ENCODE data around the gene ONECUT1.

Gene ONECUT1

DNA sequence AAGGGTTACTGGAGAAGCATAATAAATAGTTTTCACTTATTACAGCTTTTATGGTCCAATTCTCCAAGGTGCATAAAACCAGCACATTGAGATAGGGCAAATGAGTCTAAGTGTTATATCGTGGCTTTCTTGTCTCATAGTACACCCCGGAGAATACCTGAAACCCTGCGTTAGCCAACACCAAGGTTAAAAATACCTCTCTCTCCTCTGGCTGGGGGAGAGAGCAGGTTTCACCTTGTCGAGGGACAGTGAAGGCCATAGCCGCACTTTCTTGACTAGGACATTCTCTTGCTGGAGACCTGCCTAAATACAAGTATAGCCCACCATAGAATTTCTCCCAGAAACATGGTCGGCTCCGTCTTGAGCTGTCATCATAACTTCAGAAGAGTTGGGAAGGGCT is 59.5 kb downstream of the ONECUT1 start:
- Histone ChIP-seq H3K9me3 (ENCODE audit: insufficient read depth, low read length) (no peaks in the 10 kb centered on the region), H3K27me3 (ENCODE audit: insufficient read depth, insufficient read length) (no peaks in the 10 kb centered on the region), H3K36me3 (ENCODE audit: insufficient read depth, insufficient read length, low read length) (no peaks in the 10 kb centered on the region), H3K4me1 (ENCODE audit: insufficient read depth, insufficient read length) (peaks cover 3% of the 10 kb centered on the region), H3K4me3 (ENCODE audit: insufficient read length, low read depth) (no peak overlapping the region), H3K9ac (ENCODE audit: insufficient read length, low read depth) (no peak overlapping the region)
- TF ChIP-seq SUZ12 (IDR thresholded peaks at IDR 0.05; ENCODE audit: extremely low read depth, insufficient read depth, insufficient read length) (no peak), ZNF274 (IDR thresholded peaks at IDR 0.05; ENCODE audit: low read depth, low read length) (no peak), YY1 (IDR thresholded peaks at IDR 0.05; ENCODE audit: insufficient read depth, insufficient read length) (no peak)
- no peak for DNase-seq (ENCODE audit: low read depth, low spot score)

DNA sequence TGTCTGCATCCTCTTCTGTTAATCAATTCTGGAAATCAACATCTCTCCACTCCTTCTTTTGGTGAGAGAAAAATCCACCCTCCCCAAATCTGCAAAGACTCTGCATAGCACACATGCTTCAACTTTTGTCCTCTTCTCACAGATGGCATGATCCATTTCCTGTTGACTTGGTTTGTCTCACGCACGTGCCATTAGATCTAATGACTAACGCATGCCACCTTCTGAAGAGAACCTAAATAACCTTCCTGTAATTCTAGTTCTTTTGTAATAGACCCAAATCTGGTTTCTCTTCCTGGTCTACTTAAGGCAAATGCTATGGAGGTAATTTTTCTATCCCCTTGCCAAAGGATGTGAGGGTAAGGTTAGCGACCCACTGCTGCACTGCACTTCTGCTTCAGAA is 60.0 kb downstream of the ONECUT1 start:
- TF ChIP-seq SUZ12 (IDR thresholded peaks at IDR 0.05; ENCODE audit: extremely low read depth, insufficient read depth, insufficient read length) (no peak), ZNF274 (IDR thresholded peaks at IDR 0.05; ENCODE audit: low read depth, low read length) (no peak), YY1 (IDR thresholded peaks at IDR 0.05; ENCODE audit: insufficient read depth, insufficient read length) (no peak)
- H3K9ac ChIP-seq (ENCODE audit: insufficient read length, low read depth): no peak overlapping the region
- no peaks in the 10 kb centered on the region for H3K36me3 ChIP-seq (ENCODE audit: insufficient read depth, insufficient read length, low read length)
- DNase-seq (ENCODE audit: low read depth, low spot score): no peak
- no peaks in the 10 kb centered on the region for H3K9me3 ChIP-seq (ENCODE audit: insufficient read depth, low read length)
- H3K4me3 ChIP-seq (ENCODE audit: insufficient read length, low read depth): no peak overlapping the region
- peaks cover 3% of the 10 kb centered on the region for H3K4me1 ChIP-seq (ENCODE audit: insufficient read depth, insufficient read length)
- H3K27me3 ChIP-seq (ENCODE audit: insufficient read depth, insufficient read length): no peaks in the 10 kb centered on the region

DNA sequence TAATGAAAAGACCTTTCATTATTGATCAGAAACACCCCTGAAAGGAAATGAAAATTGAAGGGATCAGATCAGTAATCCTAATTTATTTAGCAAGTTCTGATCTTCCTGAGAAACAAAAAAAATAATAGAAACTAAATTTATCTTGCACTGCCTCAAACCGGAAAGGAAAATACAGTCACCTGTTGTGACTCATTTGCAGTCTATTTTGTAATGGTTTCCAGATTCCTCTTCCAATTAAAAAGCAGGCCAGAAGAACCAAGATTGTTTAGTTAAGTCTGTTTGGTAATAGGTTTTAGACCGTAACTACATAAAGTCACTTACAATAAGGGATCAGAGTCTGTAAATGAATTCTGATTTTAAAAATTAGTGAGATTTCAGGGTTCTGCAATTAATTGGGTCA is 61.2 kb downstream of the ONECUT1 start:
- no peak for DNase-seq (ENCODE audit: low read depth, low spot score)
- TF ChIP-seq SUZ12 (IDR thresholded peaks at IDR 0.05; ENCODE audit: extremely low read depth, insufficient read depth, insufficient read length): no peak
- TF ChIP-seq ZNF274 (IDR thresholded peaks at IDR 0.05; ENCODE audit: low read depth, low read length): no peak
- TF ChIP-seq YY1 (IDR thresholded peaks at IDR 0.05; ENCODE audit: insufficient read depth, insufficient read length): no peak
- Histone ChIP-seq H3K9ac (ENCODE audit: insufficient read length, low read depth) (no peak overlapping the region), H3K36me3 (ENCODE audit: insufficient read depth, insufficient read length, low read length) (no peaks in the 10 kb centered on the region), H3K4me1 (ENCODE audit: insufficient read depth, insufficient read length) (peaks cover 3% of the 10 kb centered on the region), H3K9me3 (ENCODE audit: insufficient read depth, low read length) (no peaks in the 10 kb centered on the region), H3K27me3 (ENCODE audit: insufficient read depth, insufficient read length) (no peaks in the 10 kb centered on the region), H3K4me3 (ENCODE audit: insufficient read length, low read depth) (no peak overlapping the region)

DNA sequence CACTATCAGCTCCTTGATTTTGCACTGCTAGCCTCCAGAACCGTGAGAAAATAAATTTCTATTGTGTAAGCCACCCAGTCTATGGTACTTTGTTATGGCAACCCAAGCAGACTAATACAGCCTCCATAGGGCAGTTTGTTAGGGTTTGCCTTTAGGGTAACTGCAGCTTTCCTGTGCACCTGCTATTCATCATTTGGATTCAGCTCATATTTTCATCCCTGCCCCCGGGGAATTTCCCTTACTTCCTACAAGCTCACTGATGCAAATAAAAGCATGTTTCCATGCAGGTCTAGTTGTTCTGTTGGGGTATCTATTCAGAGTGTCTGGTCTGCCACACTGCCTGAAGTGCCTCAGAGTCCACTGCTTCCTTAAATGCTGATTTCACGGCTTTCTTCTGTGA is 62.3 kb downstream of the ONECUT1 start:
- no peak overlapping the region for H3K4me3 ChIP-seq (ENCODE audit: insufficient read length, low read depth)
- no peaks in the 10 kb centered on the region for H3K9me3 ChIP-seq (ENCODE audit: insufficient read depth, low read length)
- H3K36me3 ChIP-seq (ENCODE audit: insufficient read depth, insufficient read length, low read length): no peaks in the 10 kb centered on the region
- H3K9ac ChIP-seq (ENCODE audit: insufficient read length, low read depth): no peak overlapping the region
- TF ChIP-seq YY1 (IDR thresholded peaks at IDR 0.05; ENCODE audit: insufficient read depth, insufficient read length) (no peak), SUZ12 (IDR thresholded peaks at IDR 0.05; ENCODE audit: extremely low read depth, insufficient read depth, insufficient read length) (no peak)
- H3K27me3 ChIP-seq (ENCODE audit: insufficient read depth, insufficient read length): no peaks in the 10 kb centered on the region
- H3K4me1 ChIP-seq (ENCODE audit: insufficient read depth, insufficient read length): no peaks in the 10 kb centered on the region
- DNase-seq (ENCODE audit: low read depth, low spot score): no peak

DNA sequence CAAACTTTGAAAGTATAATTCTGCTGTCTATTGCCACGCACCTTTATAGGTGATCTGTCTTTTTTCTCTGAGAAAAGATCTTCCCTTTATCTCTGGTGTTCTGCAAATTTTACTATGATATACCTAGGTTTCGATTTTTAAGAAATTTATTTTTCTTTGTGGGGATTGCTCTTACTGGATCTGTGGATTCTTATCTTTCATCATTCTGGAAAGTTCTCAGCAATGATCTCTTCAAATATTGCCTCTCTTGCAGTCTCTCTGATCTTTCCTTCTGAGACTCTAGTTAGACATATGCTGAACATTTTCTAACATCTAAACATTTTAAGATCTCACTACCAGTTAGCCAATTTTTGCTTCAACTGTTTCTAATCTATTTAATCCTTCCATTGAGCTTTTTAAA is 63.9 kb downstream of the ONECUT1 start:
- no peaks in the 10 kb centered on the region for H3K4me1 ChIP-seq (ENCODE audit: insufficient read depth, insufficient read length)
- TF ChIP-seq YY1 (IDR thresholded peaks at IDR 0.05; ENCODE audit: insufficient read depth, insufficient read length) (no peak), ZNF274 (IDR thresholded peaks at IDR 0.05; ENCODE audit: low read depth, low read length) (no peak), SUZ12 (IDR thresholded peaks at IDR 0.05; ENCODE audit: extremely low read depth, insufficient read depth, insufficient read length) (no peak)
- no peak overlapping the region for H3K9ac ChIP-seq (ENCODE audit: insufficient read length, low read depth)
- H3K36me3 ChIP-seq (ENCODE audit: insufficient read depth, insufficient read length, low read length): no peaks in the 10 kb centered on the region
- no peaks in the 10 kb centered on the region for H3K9me3 ChIP-seq (ENCODE audit: insufficient read depth, low read length)
- DNase-seq (ENCODE audit: low read depth, low spot score): no peak
- no peaks in the 10 kb centered on the region for H3K27me3 ChIP-seq (ENCODE audit: insufficient read depth, insufficient read length)
- no peak overlapping the region for H3K4me3 ChIP-seq (ENCODE audit: insufficient read length, low read depth)

DNA sequence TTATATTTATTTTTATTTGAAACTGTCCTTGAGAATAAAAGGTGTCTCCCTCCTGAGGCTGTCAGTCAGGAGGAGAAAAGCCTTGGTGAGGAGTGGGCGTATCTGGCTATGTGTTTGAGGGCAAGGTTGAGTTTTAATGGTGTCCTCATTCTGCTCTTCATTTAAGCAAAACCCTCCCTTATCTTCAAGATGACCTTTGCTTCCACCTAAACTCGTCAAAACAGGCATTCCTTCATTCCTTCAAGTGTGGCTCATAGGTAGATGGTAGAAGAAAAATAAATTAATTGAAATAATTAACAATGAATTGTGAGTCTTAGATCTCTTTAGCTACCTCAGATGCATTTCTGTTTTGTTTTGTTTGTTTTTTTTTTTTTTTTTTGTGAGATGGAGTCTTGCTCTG is 71.6 kb downstream of the ONECUT1 start:
- Histone ChIP-seq H3K9ac (ENCODE audit: insufficient read length, low read depth) (no peak overlapping the region), H3K4me3 (ENCODE audit: insufficient read length, low read depth) (no peak overlapping the region), H3K36me3 (ENCODE audit: insufficient read depth, insufficient read length, low read length) (no peaks in the 10 kb centered on the region), H3K9me3 (ENCODE audit: insufficient read depth, low read length) (no peaks in the 10 kb centered on the region), H3K4me1 (ENCODE audit: insufficient read depth, insufficient read length) (no peaks in the 10 kb centered on the region), H3K27me3 (ENCODE audit: insufficient read depth, insufficient read length) (no peaks in the 10 kb centered on the region)
- DNase-seq (ENCODE audit: low read depth, low spot score): no peak
- TF ChIP-seq SUZ12 (IDR thresholded peaks at IDR 0.05; ENCODE audit: extremely low read depth, insufficient read depth, insufficient read length) (no peak), YY1 (IDR thresholded peaks at IDR 0.05; ENCODE audit: insufficient read depth, insufficient read length) (no peak), ZNF274 (IDR thresholded peaks at IDR 0.05; ENCODE audit: low read depth, low read length) (no peak)

DNA sequence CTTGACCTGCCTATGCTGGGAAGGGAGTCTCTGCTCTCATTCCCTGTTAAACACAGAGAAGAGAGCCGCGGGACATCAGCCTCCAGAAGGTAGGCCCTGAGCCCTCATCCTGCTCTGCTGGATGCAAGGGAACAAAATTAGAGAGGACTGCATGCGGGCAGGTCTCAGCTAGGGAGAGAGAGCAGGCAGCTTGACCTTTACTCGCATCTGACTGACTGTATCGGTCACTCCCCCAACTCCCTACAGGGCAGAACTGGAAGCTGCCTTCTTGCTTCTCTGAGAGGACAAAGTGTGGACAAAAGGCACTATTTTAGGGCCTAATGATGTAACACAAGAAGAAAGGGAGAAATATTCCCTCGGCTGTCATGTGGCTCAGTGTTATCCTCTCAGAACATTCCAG is 72.2 kb downstream of the ONECUT1 start:
- DNase-seq (ENCODE audit: low read depth, low spot score): no peak
- Histone ChIP-seq H3K4me3 (ENCODE audit: insufficient read length, low read depth) (no peak overlapping the region), H3K9ac (ENCODE audit: insufficient read length, low read depth) (no peak overlapping the region), H3K27me3 (ENCODE audit: insufficient read depth, insufficient read length) (no peaks in the 10 kb centered on the region), H3K4me1 (ENCODE audit: insufficient read depth, insufficient read length) (no peaks in the 10 kb centered on the region), H3K36me3 (ENCODE audit: insufficient read depth, insufficient read length, low read length) (no peaks in the 10 kb centered on the region), H3K9me3 (ENCODE audit: insufficient read depth, low read length) (no peaks in the 10 kb centered on the region)
- TF ChIP-seq SUZ12 (IDR thresholded peaks at IDR 0.05; ENCODE audit: extremely low read depth, insufficient read depth, insufficient read length) (no peak), ZNF274 (IDR thresholded peaks at IDR 0.05; ENCODE audit: low read depth, low read length) (no peak), YY1 (IDR thresholded peaks at IDR 0.05; ENCODE audit: insufficient read depth, insufficient read length) (no peak)

DNA sequence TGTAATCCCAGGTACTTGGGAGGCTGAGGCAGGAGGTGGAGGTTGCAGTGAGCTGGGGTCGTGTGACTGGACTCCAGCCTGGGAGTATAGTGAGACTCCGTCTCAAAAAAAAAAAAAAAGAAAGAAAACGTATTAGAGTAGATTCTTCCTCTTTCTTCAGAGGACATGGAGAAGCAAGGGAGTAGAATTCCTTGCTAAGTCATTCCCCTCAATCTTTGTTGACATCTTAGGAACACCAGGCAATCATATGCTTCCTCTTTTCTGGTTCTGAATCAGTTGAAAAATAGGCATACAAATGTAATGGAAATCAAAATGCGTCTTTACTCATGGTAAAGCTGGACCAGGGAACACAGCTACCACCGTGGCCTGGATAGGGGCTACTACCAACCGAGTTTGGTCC is 72.7 kb downstream of the ONECUT1 start:
- Histone ChIP-seq H3K9ac (ENCODE audit: insufficient read length, low read depth) (no peak overlapping the region), H3K4me3 (ENCODE audit: insufficient read length, low read depth) (no peak overlapping the region), H3K27me3 (ENCODE audit: insufficient read depth, insufficient read length) (no peaks in the 10 kb centered on the region), H3K4me1 (ENCODE audit: insufficient read depth, insufficient read length) (no peaks in the 10 kb centered on the region), H3K9me3 (ENCODE audit: insufficient read depth, low read length) (no peaks in the 10 kb centered on the region), H3K36me3 (ENCODE audit: insufficient read depth, insufficient read length, low read length) (no peaks in the 10 kb centered on the region)
- no peak for TF ChIP-seq YY1 (IDR thresholded peaks at IDR 0.05; ENCODE audit: insufficient read depth, insufficient read length)
- TF ChIP-seq SUZ12 (IDR thresholded peaks at IDR 0.05; ENCODE audit: extremely low read depth, insufficient read depth, insufficient read length): no peak
- no peak for TF ChIP-seq ZNF274 (IDR thresholded peaks at IDR 0.05; ENCODE audit: low read depth, low read length)
- DNase-seq (ENCODE audit: low read depth, low spot score): no peak
